ENCODE data around the gene HAS3. TPM values are rescaled to one million over a fixed set of nuclear protein-coding genes. Genes with fewer than 3 reads are reported as not detected.
"Not testable (repeated sequence)": the region's sequence is repeated elsewhere in the genome, so short reads cannot be mapped to it uniquely, and the experiment has no call there.

The HAS3 gene
- total and polyA plus RNA-seq, 2 donors from 2014 or later = 0.34 to 2.1 TPM

DNA sequence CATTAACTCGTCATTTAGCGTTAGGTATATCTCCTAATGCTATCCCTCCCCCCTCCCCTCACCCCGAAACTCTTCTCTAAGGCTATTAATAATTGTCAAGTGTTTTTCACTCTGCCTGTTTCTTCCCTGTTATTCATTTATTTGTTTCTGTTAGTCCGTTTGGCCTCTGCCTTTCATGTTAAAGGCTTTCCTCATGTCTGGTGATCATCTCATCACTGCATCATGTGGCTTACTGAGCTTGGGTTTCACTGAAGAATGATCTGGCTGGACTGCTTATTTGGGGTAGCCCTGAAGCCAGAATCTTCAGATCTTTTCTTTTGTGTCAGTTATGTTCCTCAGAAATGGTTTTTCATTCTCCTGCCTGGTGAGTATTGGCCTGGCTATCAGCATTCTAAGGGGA, 36.5 kb downstream of the HAS3 start:
- H3K9ac ChIP-seq (ENCODE audit: low read length in 3 of 3) = peak overlapping the region in 1 of 3 donors; percentile 83
- peaks cover 7 to 41% (median 11%) of the 10 kb centered on the region in 3 donors for H3K36me3 ChIP-seq (ENCODE audit: control insufficient read depth in 2 of 3, insufficient read depth in 3 of 3, low read length in 3 of 3)
- H3K4me1 ChIP-seq (ENCODE audit: control insufficient read depth in 2 of 3, insufficient read depth in 2 of 3, low read depth in 1 of 3, low read length in 3 of 3) = no peaks in the 10 kb centered on the region
- TF ChIP-seq, protein P1, sequence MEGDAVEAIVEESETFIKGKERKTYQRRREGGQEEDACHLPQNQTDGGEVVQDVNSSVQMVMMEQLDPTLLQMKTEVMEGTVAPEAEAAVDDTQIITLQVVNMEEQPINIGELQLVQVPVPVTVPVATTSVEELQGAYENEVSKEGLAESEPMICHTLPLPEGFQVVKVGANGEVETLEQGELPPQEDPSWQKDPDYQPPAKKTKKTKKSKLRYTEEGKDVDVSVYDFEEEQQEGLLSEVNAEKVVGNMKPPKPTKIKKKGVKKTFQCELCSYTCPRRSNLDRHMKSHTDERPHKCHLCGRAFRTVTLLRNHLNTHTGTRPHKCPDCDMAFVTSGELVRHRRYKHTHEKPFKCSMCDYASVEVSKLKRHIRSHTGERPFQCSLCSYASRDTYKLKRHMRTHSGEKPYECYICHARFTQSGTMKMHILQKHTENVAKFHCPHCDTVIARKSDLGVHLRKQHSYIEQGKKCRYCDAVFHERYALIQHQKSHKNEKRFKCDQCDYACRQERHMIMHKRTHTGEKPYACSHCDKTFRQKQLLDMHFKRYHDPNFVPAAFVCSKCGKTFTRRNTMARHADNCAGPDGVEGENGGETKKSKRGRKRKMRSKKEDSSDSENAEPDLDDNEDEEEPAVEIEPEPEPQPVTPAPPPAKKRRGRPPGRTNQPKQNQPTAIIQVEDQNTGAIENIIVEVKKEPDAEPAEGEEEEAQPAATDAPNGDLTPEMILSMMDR (IDR thresholded peaks at IDR 0.05; ENCODE audit: borderline replicate concordance, extremely low read depth, insufficient read depth) = no peak
- FAIRE-seq (no peak), DNase-seq (peak in 1 of 5 donors; percentile 21)
- intact Hi-C loops (cut with DNase I) = no loop called here
- peak overlapping the region; percentile 71 to 89 for H3K27ac ChIP-seq (ENCODE audit: low read depth in 2 of 2, low read length in 2 of 2)
- peak overlapping the region in 2 of 3 donors; percentile 65 for H3K4me3 ChIP-seq (ENCODE audit: low read length in 3 of 3)
- H3K9me3 ChIP-seq (ENCODE audit: control insufficient read depth in 2 of 3, insufficient read depth in 1 of 3, low read length in 3 of 3) = no peaks in the 10 kb centered on the region
- H3K27me3 ChIP-seq (ENCODE audit: control insufficient read depth, insufficient read depth, low read length) = no peaks in the 10 kb centered on the region

DNA sequence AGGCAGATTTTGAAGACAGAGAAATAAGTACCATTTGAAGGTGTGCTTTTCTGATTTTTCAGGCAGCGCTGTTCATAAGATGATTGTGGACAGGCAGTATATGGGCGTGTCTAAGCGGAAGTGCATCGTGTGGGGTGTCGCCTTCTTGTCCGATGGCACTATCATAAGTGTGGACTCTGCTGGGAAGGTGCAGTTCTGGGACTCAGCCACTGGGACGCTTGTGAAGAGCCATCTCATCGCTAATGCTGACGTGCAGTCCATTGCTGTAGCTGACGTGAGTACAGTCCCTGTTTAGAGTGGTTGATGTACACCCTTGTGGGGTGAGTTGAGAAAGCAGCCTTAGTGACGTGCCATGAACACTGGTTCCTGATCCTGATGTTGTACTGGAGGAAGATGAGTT, 37.7 kb downstream of the HAS3 start:
- H3K9ac ChIP-seq (ENCODE audit: low read length in 3 of 3) = peak overlapping the region in 1 of 3 donors; percentile 83
- no peaks in the 10 kb centered on the region for H3K4me1 ChIP-seq (ENCODE audit: control insufficient read depth in 2 of 3, insufficient read depth in 2 of 3, low read depth in 1 of 3, low read length in 3 of 3)
- DNase-seq (no peak), FAIRE-seq (no peak)
- H3K27me3 ChIP-seq (ENCODE audit: control insufficient read depth, insufficient read depth, low read length) = no peaks in the 10 kb centered on the region
- peak overlapping the region in 2 of 3 donors; percentile 65 for H3K4me3 ChIP-seq (ENCODE audit: low read length in 3 of 3)
- no peaks in the 10 kb centered on the region for H3K9me3 ChIP-seq (ENCODE audit: control insufficient read depth in 2 of 3, insufficient read depth in 1 of 3, low read length in 3 of 3)
- H3K27ac ChIP-seq (ENCODE audit: low read depth in 2 of 2, low read length in 2 of 2) = peak overlapping the region; percentile 71 to 89
- peaks cover 7 to 33% (median 11%) of the 10 kb centered on the region in 3 donors for H3K36me3 ChIP-seq (ENCODE audit: control insufficient read depth in 2 of 3, insufficient read depth in 3 of 3, low read length in 3 of 3)
- intact Hi-C loops (cut with DNase I) = no loop called here
- TF ChIP-seq, protein P1 (IDR thresholded peaks at IDR 0.05; ENCODE audit: borderline replicate concordance, extremely low read depth, insufficient read depth) = no peak

DNA sequence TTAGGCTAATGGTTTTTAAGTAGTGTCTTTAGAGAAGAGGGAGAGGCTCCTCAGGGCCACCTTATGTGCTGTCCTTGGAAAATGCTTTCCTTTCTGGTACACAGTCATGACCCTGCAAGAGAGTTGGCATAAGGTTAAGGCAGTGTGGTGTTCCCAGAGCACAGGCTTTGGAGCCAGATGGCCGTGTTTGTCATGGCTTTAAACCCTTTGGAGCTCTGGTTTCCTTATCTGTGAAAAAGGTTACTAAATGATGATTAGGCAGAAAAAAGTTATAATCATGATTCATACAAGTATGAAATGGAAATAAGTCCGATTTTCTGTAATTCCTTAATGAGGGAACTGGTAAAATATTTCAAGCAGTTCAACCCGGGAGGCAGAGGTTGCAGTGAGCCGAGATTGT, 40.2 kb downstream of the HAS3 start:
- DNase-seq (no peak), FAIRE-seq (no peak)
- Histone ChIP-seq H3K4me3 (ENCODE audit: low read length in 3 of 3) (peak overlapping the region in 2 of 3 donors; percentile 7 to 29), H3K9me3 (ENCODE audit: control insufficient read depth in 2 of 3, insufficient read depth in 1 of 3, low read length in 3 of 3) (no peaks in the 10 kb centered on the region), H3K27me3 (ENCODE audit: control insufficient read depth, insufficient read depth, low read length) (no peaks in the 10 kb centered on the region), H3K4me1 (ENCODE audit: control insufficient read depth in 2 of 3, insufficient read depth in 2 of 3, low read depth in 1 of 3, low read length in 3 of 3) (no peaks in the 10 kb centered on the region), H3K9ac (ENCODE audit: low read length in 3 of 3) (no peak overlapping the region), H3K36me3 (ENCODE audit: control insufficient read depth in 2 of 3, insufficient read depth in 3 of 3, low read length in 3 of 3) (peaks cover 7 to 24% (median 16%) of the 10 kb centered on the region in 3 donors), H3K27ac (ENCODE audit: low read depth in 2 of 2, low read length in 2 of 2) (no peak overlapping the region)
- intact Hi-C loops (cut with DNase I) = no loop called here
- TF ChIP-seq, protein P1 (IDR thresholded peaks at IDR 0.05; ENCODE audit: borderline replicate concordance, extremely low read depth, insufficient read depth) = no peak

DNA sequence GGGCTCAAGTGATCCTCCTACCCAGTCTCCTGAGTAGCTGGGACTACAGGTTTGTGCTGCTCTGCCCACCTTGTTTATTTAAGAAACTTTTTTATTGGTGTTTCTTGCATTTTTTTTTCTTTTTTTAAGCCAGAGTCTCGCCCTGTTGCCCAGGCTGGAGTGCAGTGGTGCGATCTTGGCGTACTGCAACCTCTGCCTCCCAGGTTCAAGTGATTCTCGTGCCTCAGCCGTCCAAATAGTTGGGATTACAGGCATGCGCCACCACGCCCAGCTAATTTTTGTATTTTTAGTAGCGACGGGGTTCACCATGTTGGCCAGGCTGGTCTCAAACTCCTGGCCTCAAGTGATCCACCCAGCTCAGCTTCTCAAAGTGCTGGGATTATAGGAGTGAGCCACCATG, 44.2 kb downstream of the HAS3 start:
- not testable (repeated sequence) for H3K9me3 ChIP-seq (ENCODE audit: control insufficient read depth in 2 of 3, insufficient read depth in 1 of 3, low read length in 3 of 3); H3K9ac ChIP-seq (ENCODE audit: low read length in 3 of 3); H3K27ac ChIP-seq (ENCODE audit: low read depth in 2 of 2, low read length in 2 of 2); DNase-seq; H3K27me3 ChIP-seq (ENCODE audit: control insufficient read depth, insufficient read depth, low read length); H3K4me1 ChIP-seq (ENCODE audit: control insufficient read depth in 2 of 3, insufficient read depth in 2 of 3, low read depth in 1 of 3, low read length in 3 of 3); H3K4me3 ChIP-seq (ENCODE audit: low read length in 3 of 3); FAIRE-seq
- peaks cover 2 to 30% (median 22%) of the 10 kb centered on the region in 3 donors for H3K36me3 ChIP-seq (ENCODE audit: control insufficient read depth in 2 of 3, insufficient read depth in 3 of 3, low read length in 3 of 3)
- intact Hi-C loops (cut with DNase I) = loop anchor here (2.0 kb wide), 1 partner anchor 137 kb away; no protein-coding TSS in a partner anchor
